SU-DHL-6 (cell line): ENCODE results near the gene MEI1.

Experiments
- H2AFZ ChIP-seq: fragments of 200-600 bp; sonication (generic); 2 replicates; pipeline ENCODE4 v1.6.1; 2014; ENCODE audit warnings: low read depth, mild to moderate bottlenecking, moderate library complexity, mixed read lengths, antibody characterized with exemption, low read length; ENCODE audit not compliant: severe bottlenecking
- H3F3A ChIP-seq: fragments of 200-600 bp; shearing (Covaris generic); 2 replicates; pipeline ENCODE4 v1.6.0; 2016; ENCODE audit warnings: antibody characterized with exemption, mild to moderate bottlenecking; ENCODE audit not compliant: insufficient read depth
- H3K27ac ChIP-seq: fragments of 200-600 bp; sonication (generic); 2 replicates; pipeline ENCODE4 v1.5.1; 2016; ENCODE audit warnings: low read depth, mild to moderate bottlenecking, low read length, moderate library complexity, mixed read lengths
- H3K27me3 ChIP-seq: fragments of 200-600 bp; sonication (generic), shearing (Covaris generic); 2 replicates; pipeline ENCODE4 v1.6.0; 2014; ENCODE audit warnings: mild to moderate bottlenecking, low read length
- H3K36me3 ChIP-seq: fragments of 200-600 bp; sonication (generic); 2 replicates; pipeline ENCODE4 v1.6.1; 2014; ENCODE audit warnings: mild to moderate bottlenecking, low read length, mixed read lengths
- H3K4me2 ChIP-seq: fragments of 300-600, 200-600 bp; shearing (Covaris generic), sonication (generic); 2 replicates; pipeline ENCODE4 v1.6.0; 2014; ENCODE audit warnings: low read length, low read depth, mild to moderate bottlenecking; ENCODE audit not compliant: poor library complexity, severe bottlenecking
- H3K4me3 ChIP-seq: fragments of 200-600 bp; sonication (generic); 2 replicates; pipeline ENCODE4 v1.5.1; 2014; ENCODE audit warnings: antibody characterized with exemption, low read length, mild to moderate bottlenecking, mixed read lengths; ENCODE audit not compliant: insufficient read depth, poor library complexity, severe bottlenecking
- H3K79me2 ChIP-seq: fragments of 200-600 bp; sonication (generic); 2 replicates; pipeline ENCODE4 v1.6.1; 2014; ENCODE audit warnings: mild to moderate bottlenecking, low read length, moderate library complexity; ENCODE audit not compliant: insufficient read depth
- H3K9ac ChIP-seq: fragments of 200-600 bp; sonication (generic); 2 replicates; pipeline ENCODE4 v1.7.0; 2014; ENCODE audit warnings: mild to moderate bottlenecking, low read length
- H3K9me2 ChIP-seq: fragments of 200-600 bp; sonication (generic); replicated peaks from 2 replicates; pipeline ENCODE4 v1.6.1; 2014; ENCODE audit warnings: low read length; ENCODE audit not compliant: insufficient read depth
- H3K9me3 ChIP-seq: fragments of 200-600 bp; sonication (generic); 2 replicates; pipeline ENCODE4 v1.6.1; 2014; ENCODE audit warnings: low read length, mixed read lengths; ENCODE audit not compliant: insufficient read depth
- H4K20me1 ChIP-seq: fragments of 200-600 bp; sonication (generic); 2 replicates; pipeline ENCODE4 v1.6.1; 2014; ENCODE audit warnings: low read depth, mild to moderate bottlenecking, antibody characterized with exemption, low read length, moderate library complexity, mixed read lengths
- CTCF ChIP-seq: fragments of 200-600 bp; sonication (generic); IDR thresholded peaks from one replicate; pipeline ENCODE4 v1.5.1; 2017; ENCODE audit warnings: antibody characterized with exemption, mild to moderate bottlenecking, low read length, moderate library complexity; ENCODE audit not compliant: insufficient read depth, poor library complexity, severe bottlenecking
- EZH2phosphoT487 ChIP-seq: fragments of 200-600 bp; sonication (generic), shearing (Covaris generic); conservative IDR thresholded peaks from 2 replicates; pipeline ENCODE4 v1.6.1; 2018; ENCODE audit warnings: mild to moderate bottlenecking, antibody characterized with exemption, low read length, moderate library complexity, mixed read lengths

Gene MEI1

GRCh38 chr22:41822317-41823057 lies 123.2 kb downstream of the MEI1 start:
- Histone ChIP-seq H2AFZ (no peak overlapping the region), H3K4me3 (no peak overlapping the region), H3K4me2 (no peak overlapping the region), H3K27me3 (no peaks in the 10 kb centered on the region), H3F3A (no peaks in the 10 kb centered on the region), H3K36me3 (no peaks in the 10 kb centered on the region), H4K20me1 (no peaks in the 10 kb centered on the region), H3K9me2 (no peaks in the 10 kb centered on the region), H3K79me2 (no peaks in the 10 kb centered on the region), H3K9ac (no peak overlapping the region), H3K27ac (no peak overlapping the region), H3K9me3 (no peaks in the 10 kb centered on the region)
- TF ChIP-seq EZH2phosphoT487, result no peak
- peak; percentile 37 for TF ChIP-seq CTCF

- Histone ChIP-seq H3K4me3 (no peak overlapping the region), H3K27ac (no peak overlapping the region), H3K9me2 (no peaks in the 10 kb centered on the region), H3K9me3 (no peaks in the 10 kb centered on the region), H4K20me1 (no peaks in the 10 kb centered on the region), H3K9ac (no peak overlapping the region), H3K79me2 (no peaks in the 10 kb centered on the region), H3K4me2 (no peak overlapping the region), H3K27me3 (no peaks in the 10 kb centered on the region), H3F3A (no peaks in the 10 kb centered on the region), H2AFZ (no peak overlapping the region), H3K36me3 (no peaks in the 10 kb centered on the region)
- TF ChIP-seq CTCF (no peak), EZH2phosphoT487 (no peak)
These were observed 124.5 kb downstream of the MEI1 start for GRCh38 chr22:41823797-41824196.

- Histone ChIP-seq H3K9ac (no peak overlapping the region), H2AFZ (no peak overlapping the region), H4K20me1 (no peaks in the 10 kb centered on the region), H3K36me3 (no peaks in the 10 kb centered on the region), H3K9me2 (no peaks in the 10 kb centered on the region), H3K79me2 (no peaks in the 10 kb centered on the region), H3K9me3 (no peaks in the 10 kb centered on the region), H3K27ac (no peak overlapping the region), H3F3A (peaks cover 11% of the 10 kb centered on the region; the same call in 1 of the 2 replicates), H3K4me2 (no peak overlapping the region), H3K4me3 (no peak overlapping the region), H3K27me3 (no peaks in the 10 kb centered on the region)
- TF ChIP-seq EZH2phosphoT487 (no peak), CTCF (no peak)
These were observed 126.1 kb downstream of the MEI1 start for GRCh38 chr22:41825376-41825775.
